HG03045 (cell line): Measurements from ENCODE around the gene ALDH16A1.

ENCODE experiments used
- ATAC-seq: cut with Tn5 transposase; IDR thresholded peaks from one replicate; pipeline ENCODE4 v1.9.1; 2021; ENCODE audit warnings: mild to moderate bottlenecking, moderate library complexity; ENCODE audit not compliant: unreplicated experiment

Gene ALDH16A1

GRCh38 chr19:49423071-49423984 lies 29.7 kb upstream of the ALDH16A1 start, which contains the start of gene PTH2:
Gene PTH2, minus strand, starts transcription at chr19:49423441. Its CDS starts 102 bp downstream, at chr19:49423339.
- ATAC-seq = no peak

- ATAC-seq = no peak
Observed at GRCh38 chr19:49423985-49424303, 29.1 kb upstream of the ALDH16A1 start.

- ATAC-seq = no peak
Observed at GRCh38 chr19:49425178-49425577, 27.8 kb upstream of the ALDH16A1 start, which contains the start of gene GFY. Gene GFY, plus strand, starts transcription at chr19:49425388. Its CDS starts 1,043 bp downstream, at chr19:49426431.

- no peak for ATAC-seq
Observed at GRCh38 chr19:49425922-49426592, 27.0 kb upstream of the ALDH16A1 start.

DNA sequence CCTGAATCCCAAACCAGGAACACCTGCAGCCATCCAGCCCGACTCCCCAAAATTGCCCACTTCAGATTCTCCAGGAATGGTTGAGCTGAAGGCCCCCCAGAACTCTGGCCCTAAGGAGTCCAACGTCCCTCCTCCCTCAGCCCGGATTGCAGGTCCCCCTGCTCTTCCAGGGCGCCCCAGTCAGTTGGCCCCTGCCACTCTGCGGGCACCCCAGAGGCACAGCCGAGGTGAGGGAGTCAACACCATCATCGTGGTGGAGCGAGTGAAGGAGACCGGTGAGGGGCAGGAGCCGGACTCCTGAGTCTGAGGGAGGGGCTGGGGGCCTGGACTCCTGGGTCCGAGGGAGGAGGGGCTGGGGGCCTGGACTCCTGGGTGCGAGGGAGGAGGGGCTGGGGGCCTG lies 25.7 kb upstream of the ALDH16A1 start:
- ATAC-seq = no peak

GRCh38 chr19:49427855-49428546 lies 25.0 kb upstream of the ALDH16A1 start:
- ATAC-seq = no peak

DNA sequence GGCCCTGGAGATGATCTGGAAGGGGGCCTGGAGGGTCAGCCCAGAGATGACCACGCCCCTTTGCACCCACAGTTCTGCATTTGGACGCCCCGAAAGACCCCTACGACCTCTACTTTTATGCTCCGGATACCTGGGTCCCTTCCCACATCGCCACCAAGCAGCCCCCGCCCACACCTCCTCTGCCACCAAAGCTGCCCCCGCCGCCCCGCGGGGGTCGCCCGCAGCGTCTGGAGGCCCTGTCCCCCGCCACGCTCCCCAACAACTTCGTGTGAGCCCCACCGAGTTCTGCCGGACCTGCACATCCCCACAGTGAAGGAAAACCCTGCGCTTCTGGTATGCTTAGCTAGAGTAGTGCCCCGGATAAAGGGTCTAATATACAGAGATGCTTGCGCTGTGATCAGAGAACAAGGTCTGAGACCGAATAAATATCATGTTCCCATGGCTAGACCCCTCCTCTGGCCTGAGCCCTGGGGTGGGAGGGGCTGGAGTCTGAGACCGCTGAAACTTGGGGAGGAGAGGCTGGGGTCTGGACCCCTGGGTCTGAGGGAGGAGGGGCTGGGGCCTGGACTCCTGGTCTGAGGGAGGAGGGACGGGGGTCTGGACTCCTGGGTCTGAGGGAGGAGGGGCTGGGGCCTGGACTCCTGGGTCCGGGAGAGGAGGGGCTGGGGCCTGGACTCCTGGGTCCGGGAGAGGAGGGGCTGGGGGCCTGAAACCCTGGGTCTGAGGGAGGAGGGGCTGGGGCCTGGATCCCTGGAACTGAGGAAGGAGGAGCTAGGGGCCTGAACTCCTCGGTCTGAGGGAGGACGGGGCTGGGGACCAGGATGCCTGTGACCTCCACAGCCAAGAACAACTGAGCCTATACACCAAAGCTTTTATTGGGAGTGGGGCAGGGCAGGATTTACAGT lies 24.2 kb upstream of the ALDH16A1 start:
- no peak for ATAC-seq

DNA sequence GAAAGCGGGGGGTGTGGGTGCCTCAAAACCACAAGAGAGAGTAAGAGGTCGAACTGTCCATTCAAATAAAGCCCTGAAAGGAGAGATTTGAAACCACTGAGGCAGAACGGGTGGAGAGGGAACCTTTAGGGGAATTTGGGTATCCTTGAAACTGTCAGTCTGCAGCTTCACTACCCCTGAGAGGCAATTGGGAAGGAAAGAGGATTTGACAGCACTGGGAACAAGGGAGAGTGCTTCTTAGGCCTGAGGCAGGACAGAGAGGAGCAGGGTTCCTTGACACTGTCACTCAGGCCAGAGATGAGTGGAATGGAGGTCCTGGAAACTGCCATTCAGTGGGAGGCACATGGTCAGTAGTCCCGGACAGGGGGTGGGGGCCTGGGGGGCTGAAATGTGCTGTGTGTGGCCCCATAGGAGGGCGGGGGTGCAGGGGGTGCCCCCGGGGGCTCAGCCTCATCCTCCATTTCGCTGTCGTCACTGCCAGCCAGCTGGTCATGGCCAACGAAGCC lies 22.8 kb upstream of the ALDH16A1 start:
- ATAC-seq = no peak

GRCh38 chr19:49430678-49431329 lies 22.2 kb upstream of the ALDH16A1 start:
- ATAC-seq = no peak

GRCh38 chr19:49431330-49431749 lies 21.7 kb upstream of the ALDH16A1 start:
- no peak for ATAC-seq

GRCh38 chr19:49432141-49433073 lies 20.6 kb upstream of the ALDH16A1 start:
- ATAC-seq = no peak

GRCh38 chr19:49433240-49433901 lies 19.7 kb upstream of the ALDH16A1 start:
- no peak for ATAC-seq

- no peak for ATAC-seq
Observed at GRCh38 chr19:49434907-49435583, 18.0 kb upstream of the ALDH16A1 start.

- ATAC-seq = no peak
Observed at GRCh38 chr19:49435670-49436069, 17.4 kb upstream of the ALDH16A1 start.

DNA sequence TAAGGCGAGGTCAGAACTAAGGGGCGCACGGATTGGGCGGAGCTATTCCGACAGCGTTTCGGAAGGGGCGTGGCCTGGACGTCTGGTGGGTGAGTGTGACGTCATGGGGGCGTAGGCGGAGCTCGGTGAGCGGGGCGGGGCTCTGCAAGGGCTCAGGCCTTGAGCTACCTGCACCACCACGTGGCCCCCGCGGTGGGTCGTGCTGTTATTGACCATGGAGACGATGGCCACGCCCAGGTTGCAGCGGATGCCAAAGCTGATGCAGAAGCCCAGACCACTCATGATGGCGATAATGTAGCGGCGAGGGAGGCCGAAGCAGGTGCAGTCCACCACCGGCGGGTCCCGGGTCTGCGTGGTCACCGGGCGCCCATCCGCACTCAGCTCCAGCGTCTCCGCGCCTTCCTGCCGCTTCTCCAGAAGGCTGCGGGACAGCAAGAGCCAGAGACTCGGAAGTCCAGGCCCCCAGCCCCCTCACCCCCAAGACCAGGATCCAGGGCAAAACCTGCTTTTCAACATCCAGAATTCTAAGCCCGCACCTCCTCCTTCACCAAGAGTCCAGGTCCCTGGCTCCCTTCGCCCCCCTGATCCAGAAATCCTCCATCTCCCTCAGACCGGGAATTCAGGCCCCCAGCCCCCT lies 16.5 kb upstream of the ALDH16A1 start:
- no peak for ATAC-seq

DNA sequence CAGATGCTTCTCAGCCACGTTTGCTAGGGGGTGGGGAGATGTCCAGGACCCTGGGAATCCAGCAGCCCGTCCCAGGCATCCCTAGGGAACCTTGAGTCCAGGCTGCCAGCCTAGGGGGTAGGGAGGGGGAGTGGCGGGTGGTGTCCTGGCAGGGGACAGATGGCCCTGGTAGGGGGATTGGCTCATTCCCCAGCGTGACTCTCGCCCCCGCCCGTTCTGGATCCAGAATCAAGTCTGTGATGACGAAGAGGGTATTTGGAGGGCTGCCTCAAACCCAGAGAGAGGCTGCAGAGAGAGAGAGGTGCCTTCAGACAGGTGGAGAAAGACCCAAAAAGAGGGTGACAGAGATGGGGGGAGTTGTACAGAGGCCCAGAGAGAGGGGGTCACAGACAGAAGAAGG lies 15.8 kb upstream of the ALDH16A1 start:
- ATAC-seq = no peak

GRCh38 chr19:49438261-49438660 lies 14.8 kb upstream of the ALDH16A1 start:
- ATAC-seq = no peak
